Right kidney (tissue), 1 donor: ENCODE data around the gene GNA12.

Experiments used
- DNase-seq: peaks from one replicate; pipeline ENCODE4 v3.0.0-alpha.2; 2016

GNA12 gene

GRCh38 chr7:2779051-2779450 lies 65.1 kb downstream of the GNA12 start:
- DNase-seq: no peak

GRCh38 chr7:2777898-2778535 lies 66.1 kb downstream of the GNA12 start:
- no peak for DNase-seq

- no peak for DNase-seq
Observed at GRCh38 chr7:2776401-2776800, 67.7 kb downstream of the GNA12 start.

GRCh38 chr7:2775785-2776184 lies 68.3 kb downstream of the GNA12 start:
- no peak for DNase-seq

- DNase-seq: no peak
Observed at GRCh38 chr7:2775376-2775775, 68.7 kb downstream of the GNA12 start.

GRCh38 chr7:2774935-2775334 lies 69.2 kb downstream of the GNA12 start:
- DNase-seq: no peak

GRCh38 chr7:2774280-2774679 lies 69.8 kb downstream of the GNA12 start:
- no peak for DNase-seq

GRCh38 chr7:2773608-2774007 lies 70.5 kb downstream of the GNA12 start:
- DNase-seq: no peak

- no peak for DNase-seq
Observed at GRCh38 chr7:2771274-2771731, 72.8 kb downstream of the GNA12 start.

- no peak for DNase-seq
Observed at GRCh38 chr7:2764621-2765020, 79.5 kb downstream of the GNA12 start.

GRCh38 chr7:2763597-2763996 lies 80.5 kb downstream of the GNA12 start:
- DNase-seq: peak; percentile 52

GRCh38 chr7:2761801-2762497 lies 82.2 kb downstream of the GNA12 start:
- no peak for DNase-seq

- no peak for DNase-seq
Observed at GRCh38 chr7:2761131-2761624, 82.9 kb downstream of the GNA12 start.

- DNase-seq: peak; percentile 37
Observed at GRCh38 chr7:2760098-2760889, 83.8 kb downstream of the GNA12 start.

- no peak for DNase-seq
Observed at GRCh38 chr7:2759736-2760097, 84.4 kb downstream of the GNA12 start.

GRCh38 chr7:2758673-2759616 lies 85.2 kb downstream of the GNA12 start:
- no peak for DNase-seq

GRCh38 chr7:2757904-2758672 lies 86.0 kb downstream of the GNA12 start:
- no peak for DNase-seq

GRCh38 chr7:2757361-2757903 lies 86.7 kb downstream of the GNA12 start:
- no peak for DNase-seq

- DNase-seq: no peak
Observed at GRCh38 chr7:2755531-2755930, 88.6 kb downstream of the GNA12 start.

GRCh38 chr7:2754912-2755311 lies 89.2 kb downstream of the GNA12 start:
- no peak for DNase-seq

- no peak for DNase-seq
Observed at GRCh38 chr7:2754086-2754485, 90.0 kb downstream of the GNA12 start.
